Activated CD4-positive, CD25-positive, alpha-beta regulatory T cell treated with anti-CD3 and anti-CD28 coated beads, Interleukin-2, amount 50 U/mL, for 24 hours (primary cell): ENCODE data around the gene MED19.
A peak's percentile ranks its signal among the peaks of the same experiment; 100 is the strongest.
"Not testable (repeated sequence)": the region's sequence is repeated elsewhere in the genome, so short reads cannot be mapped to it uniquely, and the experiment has no call there.

ENCODE experiments used
- ATAC-seq, 2 donors: fragments of 150-1000 bp; cut with Tn5 transposase; one replicate each; pipeline ENCODE4 v1.10.0; 2021; ENCODE audit warnings: mild to moderate bottlenecking in 1 of 2, moderate library complexity in 1 of 2

The MED19 gene, protein sequence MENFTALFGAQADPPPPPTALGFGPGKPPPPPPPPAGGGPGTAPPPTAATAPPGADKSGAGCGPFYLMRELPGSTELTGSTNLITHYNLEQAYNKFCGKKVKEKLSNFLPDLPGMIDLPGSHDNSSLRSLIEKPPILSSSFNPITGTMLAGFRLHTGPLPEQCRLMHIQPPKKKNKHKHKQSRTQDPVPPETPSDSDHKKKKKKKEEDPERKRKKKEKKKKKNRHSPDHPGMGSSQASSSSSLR

DNA sequence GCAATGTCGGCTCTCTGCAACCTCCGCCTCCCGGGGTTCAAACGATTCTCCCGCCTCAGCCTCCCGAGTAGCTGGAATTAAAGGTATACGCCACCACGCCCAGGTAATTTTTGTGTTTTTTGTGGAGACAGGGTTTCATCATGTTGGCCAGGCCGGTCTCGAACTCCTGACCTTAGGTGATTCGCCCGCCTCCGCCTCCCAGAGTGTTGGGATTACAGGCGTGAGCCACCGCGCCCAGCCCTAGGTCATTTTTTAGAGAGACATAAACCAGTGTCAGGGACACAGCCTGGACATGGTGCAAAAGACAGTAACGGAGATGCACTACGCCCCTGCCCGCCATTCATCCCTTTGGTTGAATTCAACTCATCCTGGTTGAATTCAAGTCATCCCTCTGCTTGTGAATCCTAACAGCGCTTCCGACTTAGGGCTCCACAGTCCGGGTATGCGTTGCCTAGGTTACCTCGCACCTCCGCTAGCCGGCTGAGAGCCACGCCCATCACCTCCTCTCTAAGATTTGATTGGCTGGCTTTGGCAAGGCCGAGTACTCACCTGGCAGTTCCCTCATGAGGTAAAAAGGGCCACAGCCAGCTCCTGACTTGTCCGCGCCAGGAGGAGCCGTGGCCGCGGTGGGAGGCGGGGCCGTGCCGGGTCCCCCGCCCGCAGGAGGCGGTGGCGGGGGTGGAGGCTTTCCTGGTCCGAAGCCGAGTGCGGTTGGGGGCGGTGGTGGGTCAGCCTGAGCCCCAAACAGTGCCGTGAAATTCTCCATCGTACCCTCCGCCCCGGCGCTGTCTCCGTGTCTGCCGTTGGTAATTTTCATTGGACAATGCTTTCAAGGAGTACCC lies at the start of gene MED19:
Gene MED19, minus strand, starts transcription at position 802 of the 842 bp plus-strand sequence. Its CDS starts 36 bp downstream, at position 766.
- ATAC-seq, result peak; percentile 42 to 46

DNA sequence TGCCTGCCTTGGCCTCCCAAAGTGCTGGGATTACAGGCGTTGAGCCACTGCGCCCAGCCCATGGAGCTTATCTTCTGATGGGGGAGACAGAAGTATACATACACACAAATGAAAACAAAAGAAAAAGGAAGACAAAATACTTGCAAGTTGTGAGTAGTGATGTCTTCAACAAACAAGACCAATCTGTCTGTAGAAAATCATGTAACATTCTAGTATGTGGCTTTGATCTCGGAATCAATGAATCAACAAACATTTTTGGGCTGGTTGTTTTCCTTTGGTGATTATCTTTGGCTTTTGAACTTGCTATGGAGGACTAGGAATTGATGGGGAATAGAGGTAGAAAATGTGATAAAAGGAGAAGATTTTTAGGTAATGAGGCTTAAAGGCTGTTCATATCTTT lies 46.2 kb upstream of the MED19 start:
- ATAC-seq, result no peak

DNA sequence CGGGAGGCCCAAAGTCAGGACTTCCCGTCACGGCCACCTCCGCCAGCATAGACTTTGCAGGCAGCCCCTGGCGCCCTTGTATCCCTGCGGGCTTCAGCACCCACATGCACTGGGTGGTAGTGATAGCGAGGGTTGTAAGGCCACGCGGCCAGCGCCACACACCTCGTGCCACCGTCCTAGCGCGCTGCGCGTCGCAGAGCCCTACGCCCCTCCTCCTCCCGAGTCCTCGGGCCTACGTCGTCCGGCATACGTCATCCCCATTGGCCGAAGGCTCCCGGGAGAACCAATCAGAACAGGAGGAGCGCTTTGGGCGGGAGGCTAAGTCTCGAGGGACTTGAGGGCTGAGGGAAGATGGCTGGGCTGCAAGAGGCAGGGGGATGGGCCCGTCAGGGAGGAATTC lies 40.9 kb upstream of the MED19 start:
- no peak for ATAC-seq

DNA sequence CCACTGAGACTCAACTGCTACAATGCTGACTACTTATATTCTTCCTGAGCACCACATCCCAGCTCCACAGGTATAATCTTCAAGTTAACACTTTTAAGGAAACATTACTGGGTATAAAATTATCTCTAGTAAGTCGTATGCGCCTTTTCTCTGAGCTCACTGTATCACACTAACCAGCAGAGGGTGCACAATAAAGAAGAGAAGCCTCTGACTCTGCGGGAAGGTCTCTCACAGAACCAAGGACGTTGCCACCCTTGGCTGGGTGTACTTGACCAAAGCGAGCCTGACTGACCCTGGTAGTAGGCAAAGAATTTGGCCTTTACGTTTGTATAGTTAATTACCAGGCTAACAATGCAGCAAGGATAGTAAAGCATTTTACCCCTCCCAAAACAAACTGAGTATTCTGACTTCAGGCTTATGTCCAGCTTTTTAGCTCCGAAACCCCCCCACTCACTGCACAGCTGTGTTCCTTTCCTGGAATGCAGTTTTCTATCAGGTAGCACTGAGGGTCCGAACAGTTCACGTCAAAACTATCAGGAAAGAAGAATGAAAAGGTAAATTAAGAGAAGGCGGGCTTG lies 39.8 kb upstream of the MED19 start, which contains the start of gene BTBD18:
Gene BTBD18, minus strand, starts transcription at position 144 of the 578 bp plus-strand sequence. CDS start 631 bp downstream, outside the sequence.
- ATAC-seq, result no peak

DNA sequence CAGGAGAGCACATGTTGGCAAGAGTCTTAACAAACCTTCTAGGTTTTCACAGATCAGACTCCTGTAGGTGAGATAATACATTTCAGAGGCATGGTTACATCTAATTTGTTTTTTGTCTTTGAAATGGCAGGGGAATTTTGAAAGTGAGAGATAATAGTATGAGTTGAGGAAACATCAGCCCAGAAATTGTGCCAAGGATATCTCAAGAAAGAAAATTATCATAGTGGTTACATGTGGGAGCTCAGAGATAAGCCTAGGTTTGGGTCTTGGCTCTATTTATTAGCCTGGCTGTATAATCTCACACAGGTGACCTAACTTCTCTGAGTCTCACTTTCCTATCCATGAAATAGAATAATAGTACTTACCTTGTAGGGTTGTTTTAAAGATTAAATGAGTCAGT lies 39.2 kb upstream of the MED19 start:
- ATAC-seq, result no peak

DNA sequence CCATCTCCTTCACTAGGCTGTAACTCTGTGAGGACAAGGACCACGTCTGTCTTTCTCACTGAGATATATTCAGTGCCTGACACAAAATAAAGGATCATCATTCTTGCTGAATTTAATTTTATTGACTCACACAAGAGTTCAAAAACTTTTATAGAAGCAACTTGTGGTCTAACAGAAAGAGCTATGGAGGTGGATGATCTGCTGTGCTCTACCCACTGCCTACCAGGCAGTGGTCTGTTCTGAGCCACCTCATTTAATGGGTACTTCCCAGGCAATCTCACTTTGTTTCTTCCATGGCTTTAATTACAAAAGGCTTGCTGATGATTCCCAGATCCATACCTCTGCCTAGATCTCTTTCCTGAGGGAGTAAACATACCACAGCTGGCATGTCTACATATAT lies 34.9 kb upstream of the MED19 start:
- ATAC-seq, result no peak

DNA sequence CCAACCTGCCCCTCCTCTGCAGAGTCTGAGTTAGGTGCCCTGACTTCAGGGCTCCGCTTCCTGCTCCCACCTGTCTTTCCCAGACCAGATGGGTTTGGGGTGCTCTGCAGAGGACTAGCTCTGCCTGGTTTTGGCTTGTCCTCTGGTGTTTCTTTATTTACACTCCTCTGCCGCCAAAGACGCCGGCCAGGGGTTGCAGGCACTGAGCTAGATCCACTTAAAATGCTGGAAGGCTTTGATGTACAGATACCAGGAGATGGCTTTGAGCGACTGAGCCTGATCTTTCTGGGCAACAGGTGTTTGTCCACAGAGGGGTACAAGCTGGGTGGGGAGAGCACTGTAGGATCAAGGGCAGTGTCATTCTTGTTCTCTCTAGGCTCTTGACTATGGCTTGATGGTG lies 33.2 kb upstream of the MED19 start:
- ATAC-seq, result no peak

DNA sequence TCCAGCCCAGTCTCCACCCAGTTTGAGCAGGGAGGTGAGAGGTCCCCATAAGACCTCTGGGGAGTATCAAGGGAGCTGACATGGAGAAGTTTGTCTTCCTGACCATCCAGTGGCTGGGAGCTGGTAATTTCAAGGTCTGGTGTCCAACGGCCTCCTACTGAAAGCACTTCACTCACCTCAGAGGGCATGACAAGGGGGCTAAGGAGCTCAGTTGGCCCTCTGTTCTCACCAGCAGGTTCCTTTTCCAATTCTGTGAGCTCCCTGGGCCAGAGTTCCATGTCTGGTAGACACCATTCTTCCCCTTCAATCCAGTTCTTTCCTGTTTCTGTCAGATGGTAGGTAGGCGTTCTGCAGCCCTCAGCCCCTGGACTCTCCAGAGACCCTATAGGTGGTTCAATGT lies 32.3 kb upstream of the MED19 start:
- ATAC-seq, result no peak

DNA sequence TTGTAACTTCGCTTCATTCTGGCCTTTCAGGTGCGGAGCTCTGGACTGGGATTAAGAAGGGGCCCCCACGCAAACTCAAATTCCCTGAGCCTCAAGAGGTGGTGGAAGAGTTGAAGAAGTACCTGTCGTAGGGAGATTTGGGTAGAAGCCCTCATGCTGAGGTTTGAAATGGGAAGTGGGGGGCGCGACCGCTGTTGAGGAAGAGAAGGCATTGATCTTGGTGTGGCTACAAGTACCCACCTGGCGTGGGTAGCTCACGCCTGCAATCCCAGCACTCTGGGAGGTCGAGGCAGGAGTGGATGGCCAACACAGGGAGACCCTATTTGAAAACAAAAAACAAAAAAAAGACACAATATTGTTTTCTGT lies 30.1 kb upstream of the MED19 start:
- ATAC-seq, result no peak

DNA sequence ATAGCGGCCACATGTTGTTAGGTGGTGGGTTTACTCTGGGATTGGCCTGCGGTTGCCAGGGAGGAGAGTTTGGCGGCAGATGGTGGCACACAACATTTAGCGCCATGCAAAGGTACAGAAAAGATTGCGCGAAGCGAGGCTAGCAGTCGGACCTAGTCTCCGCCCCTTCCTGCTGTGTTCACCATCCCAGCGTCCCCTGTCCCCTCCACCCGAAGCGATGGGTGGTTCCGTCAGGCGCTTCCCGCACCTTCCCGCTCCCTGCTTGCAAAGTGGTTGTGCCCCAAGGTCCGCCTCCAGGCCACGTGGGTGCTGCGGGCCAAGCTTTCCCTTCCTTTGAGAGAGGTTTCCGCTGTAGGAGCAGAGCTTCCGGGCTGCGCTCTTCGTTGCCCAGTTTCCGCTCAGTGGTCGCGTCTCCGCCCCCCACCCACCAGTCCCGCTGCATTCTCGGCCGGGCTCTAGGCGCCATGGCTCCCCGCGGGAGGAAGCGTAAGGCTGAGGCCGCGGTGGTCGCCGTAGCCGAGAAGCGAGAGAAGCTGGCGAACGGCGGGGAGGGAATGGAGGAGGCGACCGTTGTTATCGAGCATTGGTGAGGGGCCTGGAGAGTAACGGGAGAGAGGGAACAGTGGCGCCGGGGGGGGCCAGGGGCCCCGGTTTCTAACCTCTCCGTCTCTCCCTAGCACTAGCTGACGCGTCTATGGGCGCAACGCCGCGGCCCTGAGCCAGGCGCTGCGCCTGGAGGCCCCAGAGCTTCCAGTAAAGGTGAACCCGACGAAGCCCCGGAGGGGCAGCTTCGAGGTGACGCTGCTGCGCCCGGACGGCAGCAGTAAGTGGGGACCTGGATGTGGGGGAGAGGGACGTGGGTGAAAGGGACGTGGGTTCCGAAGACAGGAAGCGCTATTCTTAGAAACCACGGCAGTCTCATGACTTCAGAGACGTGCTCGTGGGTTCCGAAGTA lies 29.4 kb upstream of the MED19 start, which contains the start of gene SELENOH:
Gene SELENOH, plus strand, starts transcription at position 360 of the 955 bp plus-strand sequence. Its CDS starts 105 bp downstream, at position 465.
- ATAC-seq, result peak; percentile 90 to 92

DNA sequence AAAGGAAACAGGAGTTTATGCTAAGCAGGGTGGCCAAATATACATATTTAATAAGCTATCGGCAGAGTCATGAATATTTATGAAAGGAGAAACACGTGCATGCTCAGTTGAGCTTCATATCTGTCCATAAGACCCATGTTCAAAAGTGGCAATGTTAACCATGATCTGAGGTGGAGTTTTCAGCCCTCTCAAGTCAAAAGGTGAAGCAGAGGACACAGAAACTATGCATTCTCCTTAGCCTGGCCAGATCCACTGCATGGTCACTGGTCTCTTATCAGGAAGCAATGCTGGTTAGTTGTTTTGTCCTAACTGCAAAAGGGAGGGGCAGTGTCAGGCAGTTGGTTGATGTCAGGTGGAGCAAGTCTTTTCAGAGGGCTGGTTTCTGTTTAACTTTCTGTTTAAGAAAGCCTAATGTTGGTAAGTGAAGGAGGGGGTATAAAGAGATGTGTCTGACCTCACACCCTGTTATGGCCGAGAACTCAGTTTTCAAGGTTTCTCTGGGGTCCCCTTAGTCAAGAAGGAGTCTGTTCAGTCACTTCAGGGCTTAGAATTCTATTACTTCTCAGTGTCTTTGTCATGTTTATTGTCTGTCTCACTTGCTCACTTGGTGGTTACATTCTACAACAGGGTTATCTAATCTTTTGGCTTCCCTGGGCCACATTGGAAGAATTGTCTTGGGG lies 23.7 kb upstream of the MED19 start:
- no peak for ATAC-seq

DNA sequence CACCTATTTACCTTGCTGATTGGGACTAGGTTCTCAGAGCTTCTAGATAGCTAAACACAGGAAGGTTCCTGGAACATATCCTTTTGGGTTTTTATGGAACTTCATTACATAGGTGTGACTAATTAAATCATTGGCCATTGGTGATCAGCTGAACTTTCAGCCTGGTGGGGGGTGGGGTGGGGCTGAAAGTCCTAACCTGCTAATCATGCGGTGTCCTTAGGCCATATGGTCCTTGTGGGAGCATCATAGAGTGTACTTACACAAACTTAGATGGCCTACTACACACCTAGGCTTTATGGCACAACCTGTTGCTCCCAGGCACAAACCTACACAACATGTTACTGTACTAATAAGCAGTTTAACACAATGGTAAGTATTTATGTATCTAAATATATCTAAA lies 20.6 kb upstream of the MED19 start:
- no peak for ATAC-seq

DNA sequence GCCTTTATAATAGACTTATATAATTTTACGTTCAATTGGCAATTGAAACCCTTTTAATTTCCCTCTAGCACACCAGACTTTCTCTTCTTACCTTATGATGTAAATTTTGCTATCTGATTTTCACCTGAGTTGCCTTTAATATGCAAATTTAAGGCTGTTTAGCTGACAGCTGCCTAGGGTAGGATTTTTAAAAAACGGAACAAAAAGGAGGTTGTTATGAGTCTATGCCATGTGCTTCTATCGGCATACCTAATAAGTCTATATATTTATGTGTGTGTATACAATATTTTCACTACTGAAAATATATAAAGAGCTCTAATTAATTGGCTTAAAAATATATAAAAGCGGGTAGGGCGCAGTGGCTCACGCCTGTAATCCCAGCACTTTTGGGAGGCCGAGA lies 17.5 kb upstream of the MED19 start:
- no peak for ATAC-seq

DNA sequence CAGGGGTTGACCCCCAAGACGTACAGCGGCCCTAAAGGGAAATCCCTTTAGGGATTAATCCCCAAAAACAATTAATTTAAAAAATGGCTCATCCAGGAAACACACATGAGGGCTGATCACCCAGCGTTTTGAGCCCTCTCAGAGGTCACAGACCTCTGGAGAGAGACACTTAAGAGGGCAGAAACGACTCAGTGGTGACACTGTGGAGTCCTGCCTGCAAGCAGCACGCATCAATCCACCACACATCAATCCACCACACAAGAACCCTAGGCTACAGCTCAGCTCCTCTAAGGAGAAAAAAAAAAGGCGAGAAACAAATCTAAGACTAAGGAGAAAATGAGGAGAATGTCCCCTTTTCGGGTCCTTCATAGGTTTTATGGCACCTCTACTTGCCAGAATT lies 16.8 kb upstream of the MED19 start:
- no peak for ATAC-seq

DNA sequence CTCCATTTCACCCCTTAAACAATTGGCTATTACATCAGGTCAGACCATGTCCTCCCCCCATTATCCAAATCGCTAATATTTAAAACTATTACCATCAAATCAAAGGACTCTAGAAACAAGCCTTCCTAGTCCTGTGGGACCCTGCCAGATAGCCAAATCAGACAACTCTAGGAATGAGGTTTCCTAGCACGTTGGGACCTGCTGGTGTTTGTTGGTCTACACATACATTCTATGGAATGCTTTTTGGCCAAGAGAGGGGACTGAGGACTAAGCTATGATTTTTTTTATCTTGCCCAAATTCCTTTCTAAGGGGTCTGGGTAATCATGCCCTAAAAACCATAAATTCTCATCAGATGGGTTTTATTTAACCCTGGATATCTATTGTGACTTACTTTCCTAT lies 15.2 kb upstream of the MED19 start:
- ATAC-seq, result no peak

DNA sequence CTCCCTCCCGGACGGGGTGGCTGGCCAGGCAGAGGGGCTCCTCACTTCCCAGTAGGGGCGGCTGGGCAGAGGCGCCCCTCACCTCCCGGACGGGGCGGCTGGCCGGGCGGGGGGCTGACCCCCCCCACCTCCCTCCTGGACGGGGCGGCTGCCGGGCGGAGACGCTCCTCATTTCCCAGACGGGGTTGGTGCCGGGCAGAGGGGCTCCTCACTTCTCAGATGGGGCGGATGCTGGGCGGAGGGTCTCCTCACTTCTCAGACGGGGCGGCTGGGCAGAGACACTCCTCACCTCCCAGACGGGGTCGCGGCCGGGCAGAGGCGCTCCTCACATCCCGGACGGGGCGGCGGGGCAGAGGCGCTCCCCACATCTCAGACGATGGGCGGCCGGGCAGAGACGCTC lies 4.7 kb upstream of the MED19 start:
- ATAC-seq, result not testable (repeated sequence)

DNA sequence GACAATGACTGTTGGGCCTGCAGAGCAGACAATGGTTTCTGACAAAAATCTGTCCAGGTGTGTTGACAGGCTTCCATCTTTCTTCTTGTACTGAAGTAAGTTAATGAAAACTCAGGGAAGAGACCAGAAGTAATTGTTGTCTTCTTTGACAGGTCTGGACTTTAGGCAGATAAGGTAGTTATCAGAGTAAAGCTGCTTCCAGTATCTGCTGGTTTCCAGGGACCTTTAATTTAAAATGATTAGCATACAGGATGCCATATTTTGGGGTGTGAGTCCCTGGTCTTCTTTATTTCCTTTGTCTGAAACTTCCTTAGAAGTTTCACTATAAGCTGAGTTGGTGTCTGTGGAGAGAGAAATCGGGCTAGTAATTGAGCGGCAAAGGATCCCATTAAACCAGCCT lies 1.8 kb upstream of the MED19 start:
- ATAC-seq, result no peak

DNA sequence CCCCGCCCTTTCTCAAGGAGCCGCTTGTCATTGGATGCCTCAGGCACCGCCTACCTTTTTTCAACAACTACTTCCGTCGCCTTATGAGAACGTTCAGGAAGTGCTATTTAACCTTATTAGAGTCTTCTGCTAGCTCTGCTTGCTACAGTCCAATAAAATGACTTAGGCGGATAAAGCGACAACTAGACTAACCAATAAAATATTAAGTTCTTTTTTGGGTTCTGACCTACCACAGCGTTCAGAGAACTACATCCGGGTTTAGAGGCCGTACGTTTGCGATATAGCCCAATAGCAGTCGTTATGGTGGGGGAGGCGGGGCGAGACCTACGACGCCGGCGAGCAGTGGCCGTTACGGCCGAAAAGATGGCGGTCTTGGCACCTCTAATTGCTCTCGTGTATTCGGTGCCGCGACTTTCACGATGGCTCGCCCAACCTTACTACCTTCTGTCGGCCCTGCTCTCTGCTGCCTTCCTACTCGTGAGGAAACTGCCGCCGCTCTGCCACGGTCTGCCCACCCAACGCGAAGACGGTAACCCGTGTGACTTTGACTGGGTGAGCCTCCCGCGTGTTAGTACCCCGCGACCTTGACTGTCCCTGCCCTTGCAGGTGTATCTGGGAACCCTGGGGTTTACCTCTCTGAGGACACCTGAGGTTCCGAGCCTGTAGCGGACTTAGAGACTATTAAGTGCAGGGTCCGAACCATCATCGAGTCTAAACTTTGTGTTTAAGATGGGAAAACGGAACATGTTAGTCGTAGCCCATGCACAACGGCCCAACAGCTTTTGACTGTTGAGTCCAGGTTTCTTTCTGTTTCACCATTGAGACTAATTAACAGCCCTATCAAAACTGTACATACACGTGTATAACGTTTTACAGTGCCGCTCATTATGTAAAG lies 488 bp upstream of the MED19 start, which contains the start of gene TMX2:
Gene TMX2, plus strand, starts transcription at position 338 of the 895 bp plus-strand sequence. Its CDS starts 26 bp downstream, at position 364.
- peak; percentile 95 to 96 for ATAC-seq

DNA sequence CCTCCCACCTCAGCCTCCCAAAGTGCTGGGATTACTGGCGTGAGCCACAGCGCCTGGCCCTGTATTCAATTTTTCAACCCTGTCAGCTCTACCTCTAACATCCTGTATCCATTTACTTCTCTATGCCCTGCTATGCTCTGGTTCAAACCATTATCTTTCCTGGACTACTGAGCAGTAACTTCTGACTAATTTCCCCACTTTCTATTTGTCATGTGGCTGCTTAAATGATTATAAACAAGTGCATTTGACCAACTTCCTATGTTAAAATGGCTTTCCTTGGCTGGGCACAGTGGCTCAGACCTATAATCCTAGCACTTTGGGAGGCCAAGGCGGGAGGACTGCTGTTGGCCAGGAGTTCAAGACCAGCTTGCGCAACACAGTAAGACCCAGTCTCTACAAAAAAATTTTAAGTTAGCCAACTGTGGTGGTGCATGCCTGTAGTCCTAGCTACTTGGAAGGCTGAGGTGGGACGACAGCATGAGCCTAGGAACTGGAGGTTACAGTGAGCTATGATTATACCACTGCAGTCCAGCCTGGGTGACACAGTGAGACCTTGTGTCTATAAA lies 2.1 kb downstream of the MED19 start:
- no peak for ATAC-seq

DNA sequence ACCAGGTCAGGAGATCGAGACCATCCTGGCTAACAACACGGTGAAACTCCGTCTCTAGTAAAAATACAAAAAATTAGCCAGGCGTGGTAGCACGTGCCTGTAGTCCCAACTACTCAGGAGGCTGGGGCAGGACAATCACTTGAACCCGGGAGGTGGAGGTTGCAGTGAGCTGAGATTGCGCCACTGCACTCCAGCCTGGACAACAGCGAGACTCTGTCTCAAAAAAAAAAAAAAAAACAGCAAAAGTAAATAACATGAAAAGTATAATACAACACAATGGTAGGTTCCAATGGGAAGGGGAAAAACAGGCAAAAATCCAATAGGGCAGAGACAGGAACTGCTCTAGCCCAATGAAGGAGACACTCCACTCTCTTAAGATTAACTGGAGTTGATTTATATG lies 6.6 kb downstream of the MED19 start:
- not testable (repeated sequence) for ATAC-seq
